Measurements from ENCODE around the gene C19orf25.

C19orf25 gene

GRCh38 chr19:1496714-1497577 lies 17.9 kb upstream of the C19orf25 start:
- no peak for DNase-seq (ENCODE audit: low read depth)

- DNase-seq (ENCODE audit: low read depth) = no peak
These were observed 17.0 kb upstream of the C19orf25 start for GRCh38 chr19:1495799-1496713.

- DNase-seq (ENCODE audit: low read depth) = no peak
These were observed 16.2 kb upstream of the C19orf25 start for GRCh38 chr19:1495051-1495798.

DNA sequence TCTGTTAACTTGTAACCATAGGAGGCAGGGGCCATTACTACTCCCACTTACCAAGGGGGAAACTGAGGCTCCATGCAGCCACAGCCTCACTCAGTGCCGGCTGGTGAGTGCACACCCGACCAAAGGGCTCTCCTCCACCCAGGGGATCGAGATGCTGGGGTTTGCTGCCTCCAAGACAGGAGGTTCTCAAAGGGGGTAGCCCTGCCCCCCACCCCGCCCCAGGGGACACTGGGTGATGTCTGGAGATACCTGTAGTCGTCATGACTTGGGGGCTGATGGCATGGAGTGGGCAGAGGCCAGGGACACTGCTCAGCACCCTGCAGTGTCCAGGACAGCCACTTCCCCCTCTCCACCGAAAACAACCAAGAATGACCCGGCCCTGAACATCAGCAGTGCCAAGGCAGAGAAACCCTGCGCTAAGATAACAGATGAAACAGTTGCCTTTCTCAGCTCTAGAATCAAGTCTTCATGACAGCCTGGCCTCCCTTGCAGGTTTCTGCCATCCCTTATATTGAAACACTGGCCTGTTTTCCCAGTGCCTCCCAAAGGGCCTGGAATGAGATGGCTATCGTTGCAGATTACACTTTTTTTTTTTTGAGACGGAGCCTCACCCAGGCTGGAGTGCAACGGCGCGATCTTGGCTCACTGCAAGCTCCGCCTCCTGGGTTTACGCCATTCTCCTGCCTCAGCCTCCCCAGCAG lies 15.2 kb upstream of the C19orf25 start:
- no peak for DNase-seq (ENCODE audit: low read depth)

DNA sequence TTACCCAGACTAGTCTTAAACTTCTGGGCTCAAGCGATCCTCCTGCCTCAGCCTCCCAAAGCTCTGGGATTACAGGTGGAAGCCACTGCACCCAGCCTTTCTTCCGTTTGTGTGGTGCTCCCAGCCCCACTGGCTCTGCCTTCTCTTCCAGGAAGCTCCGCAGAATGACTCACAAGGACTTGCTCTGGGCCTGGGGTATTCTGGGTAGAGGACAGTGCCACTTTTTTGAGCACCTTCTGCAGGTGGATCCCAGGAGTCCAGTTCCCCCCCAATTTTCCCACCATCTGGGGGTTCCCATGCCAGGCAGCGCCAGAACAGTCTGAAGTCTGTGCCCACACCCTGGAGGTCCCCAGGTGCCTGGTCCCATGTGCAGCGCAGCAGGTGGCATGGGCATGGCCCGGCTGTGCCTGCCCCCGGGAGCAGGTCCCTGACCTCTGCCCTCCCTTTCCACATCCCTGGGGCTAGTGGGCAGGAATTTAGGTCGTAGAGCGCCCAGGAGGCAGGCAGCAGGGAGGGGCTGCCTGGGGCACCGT lies 13.5 kb upstream of the C19orf25 start:
- peak; percentile 36 for DNase-seq (ENCODE audit: low read depth)

DNA sequence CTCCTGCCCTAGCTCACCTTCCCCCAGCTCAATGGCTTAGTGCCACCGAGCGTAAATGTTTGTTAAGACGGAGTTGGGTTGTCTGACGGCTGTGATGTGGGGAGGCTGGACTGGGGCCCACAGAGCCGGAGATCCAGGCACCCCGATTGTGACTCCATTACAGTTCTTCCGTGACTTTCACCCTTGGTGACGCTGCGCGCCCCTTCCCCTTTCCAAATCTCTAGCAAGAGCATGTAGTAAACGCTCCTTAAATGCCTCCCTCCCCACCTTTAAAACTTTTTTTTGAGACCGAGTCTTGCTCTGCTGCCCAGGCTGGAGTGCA lies 12.8 kb upstream of the C19orf25 start:
- no peak for DNase-seq (ENCODE audit: low read depth)

GRCh38 chr19:1491114-1491848 lies 12.3 kb upstream of the C19orf25 start, which contains the start of gene REEP6:
Gene REEP6 (plus strand): TSS chr19:1491181. CDS start chr19:1491270, 89 bp downstream.
- DNase-seq (ENCODE audit: low read depth) = no peak

GRCh38 chr19:1490311-1491113 lies 11.5 kb upstream of the C19orf25 start, which contains the start of gene PCSK4:
Gene PCSK4 (minus strand): TSS chr19:1490350. CDS start chr19:1490346, 4 bp downstream.
- DNase-seq (ENCODE audit: low read depth) = peak; percentile 98

DNA sequence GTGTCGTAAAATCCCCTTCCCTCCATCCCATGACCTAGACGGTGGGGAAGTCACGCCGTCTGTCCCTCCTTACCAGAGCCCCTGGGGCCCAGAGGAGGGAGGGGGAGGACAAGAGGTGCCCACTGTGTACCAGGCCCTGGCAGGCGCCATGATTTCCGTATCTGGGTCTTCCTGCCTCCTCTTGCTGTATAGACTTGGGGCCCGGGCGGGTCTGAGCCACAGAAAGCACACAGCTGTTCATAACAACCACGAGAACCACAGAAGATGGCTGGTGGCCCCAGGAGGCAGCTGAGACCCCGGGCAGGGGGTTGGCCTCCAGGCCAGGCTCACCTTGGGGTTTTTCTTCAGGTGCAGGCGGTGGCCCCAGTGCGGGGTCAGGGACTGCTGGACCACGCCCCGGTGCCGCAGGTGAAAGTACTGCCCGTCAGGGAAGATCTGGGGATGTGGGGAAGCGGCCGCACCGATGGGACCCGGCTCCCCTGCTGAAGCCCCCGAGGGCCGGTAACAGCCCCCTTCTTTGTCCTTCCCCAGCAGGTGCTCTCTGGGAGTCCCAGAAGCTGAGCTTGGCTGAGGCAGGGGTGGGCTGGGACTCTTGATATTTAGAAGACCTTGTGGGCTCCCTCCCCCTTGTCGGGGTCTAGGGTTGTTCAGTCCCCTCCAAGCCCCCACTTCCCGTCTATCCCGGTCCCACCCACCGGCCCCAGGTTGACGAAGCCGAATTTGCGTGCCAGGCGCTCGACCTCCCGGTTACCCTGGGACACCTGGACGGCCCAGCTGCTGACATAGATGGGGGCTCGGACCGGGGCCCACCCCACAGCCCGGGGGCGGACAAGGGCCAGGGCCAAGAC lies 10.7 kb upstream of the C19orf25 start:
- no peak for DNase-seq (ENCODE audit: low read depth)

GRCh38 chr19:1488282-1488601 lies 9.2 kb upstream of the C19orf25 start:
- no peak for DNase-seq (ENCODE audit: low read depth)

DNA sequence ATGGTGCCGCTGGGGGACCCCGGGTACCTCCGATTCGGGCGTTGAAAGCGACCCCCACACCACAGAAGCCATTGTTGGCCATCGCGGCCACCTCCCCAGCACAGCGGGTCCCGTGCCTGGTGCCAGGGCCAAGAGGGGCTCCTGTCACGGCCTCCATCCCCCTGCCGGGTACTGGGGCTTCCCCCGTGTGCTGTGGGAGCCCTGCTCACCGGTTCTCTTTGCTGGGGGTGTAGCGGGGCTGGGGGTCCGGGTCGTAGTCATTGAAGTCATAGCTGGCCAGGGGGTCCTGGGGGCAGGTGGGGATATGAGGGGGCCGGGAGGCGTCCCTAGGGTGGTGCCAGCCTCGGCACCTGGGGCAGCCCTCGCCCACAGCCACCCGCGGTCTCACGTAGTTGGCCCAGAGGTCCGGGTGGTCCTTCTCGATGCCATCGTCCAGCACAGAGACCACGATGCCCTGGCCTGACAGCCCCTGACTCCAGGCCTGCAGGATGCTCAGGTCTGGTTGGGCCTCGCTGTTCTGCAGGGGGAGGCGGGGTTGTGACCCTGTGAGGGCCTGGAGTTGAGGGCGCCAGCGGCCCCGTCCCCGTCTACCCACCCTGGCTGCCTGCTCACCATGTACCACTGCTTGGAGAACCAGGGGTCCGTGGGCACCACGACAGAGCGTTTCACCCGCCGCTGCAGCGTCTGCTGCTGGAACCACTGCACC lies 8.7 kb upstream of the C19orf25 start:
- DNase-seq (ENCODE audit: low read depth) = no peak

DNA sequence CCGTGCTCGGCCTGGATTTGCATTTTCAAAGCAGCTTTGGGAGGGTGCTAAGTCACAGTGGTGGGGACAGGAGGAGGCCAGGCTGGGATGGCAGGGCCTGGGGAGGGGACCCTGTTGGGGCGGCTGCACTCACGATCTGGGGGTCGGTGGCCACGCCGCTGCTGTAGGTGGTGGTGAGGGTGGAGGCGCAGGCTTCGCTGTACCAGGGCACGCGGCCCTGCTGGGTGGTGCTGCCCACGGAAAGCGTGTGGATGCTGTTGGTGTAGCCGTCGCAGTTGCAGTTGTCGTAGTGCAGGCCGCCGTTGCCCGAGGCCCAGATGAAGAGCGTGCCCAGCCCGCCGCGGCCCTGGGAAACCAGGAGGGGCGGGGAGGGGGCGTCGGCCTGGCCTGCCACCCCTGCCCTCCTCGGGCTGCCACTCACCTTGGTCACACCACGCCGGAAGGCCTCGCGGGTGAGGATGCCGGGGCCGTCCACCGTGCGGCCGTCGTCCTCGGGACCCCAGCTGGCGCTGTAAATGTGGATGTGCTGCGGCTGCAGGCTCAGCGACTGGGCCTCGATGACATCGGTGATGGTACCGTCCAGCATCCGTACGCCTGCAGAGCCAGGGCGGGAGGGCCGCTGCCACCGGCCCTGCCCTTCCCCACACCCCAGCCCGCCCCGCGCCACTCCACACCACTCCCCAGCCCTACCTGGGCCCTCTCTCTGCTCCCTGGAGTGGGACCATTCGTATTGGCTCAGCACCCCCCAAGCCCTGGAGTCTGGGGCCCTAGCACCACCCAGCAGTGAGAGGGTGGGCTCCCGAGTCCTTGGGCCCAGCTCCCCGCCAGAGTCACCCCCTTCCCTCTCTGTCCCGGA lies 7.9 kb upstream of the C19orf25 start:
- no peak for DNase-seq (ENCODE audit: low read depth)

DNA sequence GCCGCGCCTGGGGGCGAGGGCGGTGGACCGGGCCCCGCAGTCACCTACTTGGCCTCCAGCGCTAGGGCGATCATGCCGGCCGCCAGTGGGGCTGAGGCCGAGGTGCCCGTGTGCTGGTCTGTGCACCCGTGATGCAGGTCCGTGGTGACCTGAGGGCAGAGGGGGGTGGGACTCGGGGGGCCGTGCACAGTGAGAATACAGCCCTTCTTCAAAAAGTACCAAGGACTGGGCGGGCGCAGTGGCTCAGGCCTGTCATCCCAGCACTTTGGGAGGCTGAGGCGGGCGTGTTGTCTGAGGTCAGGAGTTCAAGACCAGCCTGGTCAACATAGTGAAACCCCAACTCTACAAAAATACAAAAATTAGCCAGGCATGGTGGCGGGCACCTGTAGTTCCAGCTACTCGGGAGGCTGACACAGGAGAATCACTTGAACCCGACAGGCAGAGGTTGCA lies 5.0 kb upstream of the C19orf25 start:
- DNase-seq (ENCODE audit: low read depth) = no peak

- no peak for DNase-seq (ENCODE audit: low read depth)
These were observed 4.3 kb upstream of the C19orf25 start for GRCh38 chr19:1483131-1483978.

GRCh38 chr19:1482361-1483130 lies 3.5 kb upstream of the C19orf25 start:
- no peak for DNase-seq (ENCODE audit: low read depth)
